T follicular helper cell (primary cell): ENCODE measurements around the gene TRIM37.

ENCODE experiments used
- DNase-seq: peaks from one replicate; pipeline ENCODE4 v3.0.0-alpha.2; 2020; ENCODE audit warnings: low read depth

Gene TRIM37

DNA sequence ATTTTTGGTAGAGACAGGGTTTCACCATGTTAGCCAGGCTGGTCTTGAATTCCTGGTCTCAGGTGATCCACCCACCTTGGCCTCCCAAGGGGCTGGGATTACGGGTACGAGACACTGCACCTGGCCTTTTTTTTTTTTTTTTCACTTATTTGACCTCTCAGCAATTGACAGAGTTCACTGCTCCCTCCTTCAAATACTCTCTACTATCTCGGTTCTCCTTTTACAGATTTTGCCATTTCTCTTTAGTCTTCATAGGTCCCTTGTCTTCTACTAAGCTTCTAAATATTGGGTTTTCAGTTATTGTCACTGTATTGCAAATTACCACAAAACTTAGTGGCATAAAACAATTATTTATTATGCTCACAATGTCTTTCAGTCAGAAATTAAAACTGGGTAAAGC lies 159.3 kb downstream of the TRIM37 start:
- no peak for DNase-seq

DNA sequence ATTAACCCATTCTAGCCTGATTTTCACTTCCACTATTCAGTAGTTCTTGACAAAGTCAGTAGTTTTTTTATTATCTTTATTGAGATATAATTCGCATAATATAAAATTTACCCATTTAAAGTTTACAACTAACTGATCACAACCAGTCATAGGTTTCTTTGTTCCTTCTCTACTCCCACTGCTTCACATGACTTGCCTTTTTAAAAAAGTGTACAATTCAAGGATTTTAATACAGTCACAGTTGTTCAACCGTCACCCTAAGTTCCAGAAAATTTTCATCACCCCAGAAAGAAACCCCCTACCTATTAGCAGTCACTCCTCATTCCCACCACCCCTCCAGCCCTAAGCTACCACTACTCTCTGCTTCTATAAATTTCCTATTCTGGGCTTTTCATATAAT lies 162.5 kb downstream of the TRIM37 start:
- no peak for DNase-seq

GRCh38 chr17:58936295-58936694 lies 170.4 kb downstream of the TRIM37 start:
- DNase-seq = no peak

- DNase-seq = no peak
Measured at GRCh38 chr17:58932956-58933355, 173.7 kb downstream of the TRIM37 start.
